Measurements from ENCODE around the gene KNOP1.
"Not testable (repeated sequence)": the region's sequence is repeated elsewhere in the genome, so short reads cannot be mapped to it uniquely, and the experiment has no call there.

Gene KNOP1

GRCh38 chr16:19679281-19679680 lies 38.7 kb downstream of the KNOP1 start:
- not testable (repeated sequence) for DNase-seq

- no peak for DNase-seq
Measured at GRCh38 chr16:19678804-19679203, 39.2 kb downstream of the KNOP1 start.

GRCh38 chr16:19677402-19677801 lies 40.6 kb downstream of the KNOP1 start:
- no peak for DNase-seq

- DNase-seq: no peak
Measured at GRCh38 chr16:19674485-19674884, 43.5 kb downstream of the KNOP1 start.

GRCh38 chr16:19672378-19672777 lies 45.6 kb downstream of the KNOP1 start:
- DNase-seq: no peak

GRCh38 chr16:19666477-19666876 lies 51.5 kb downstream of the KNOP1 start:
- DNase-seq: no peak

GRCh38 chr16:19665313-19665712 lies 52.7 kb downstream of the KNOP1 start:
- not testable (repeated sequence) for DNase-seq

GRCh38 chr16:19664166-19664565 lies 53.9 kb downstream of the KNOP1 start:
- no peak for DNase-seq

- no peak for DNase-seq
Measured at GRCh38 chr16:19662351-19662750, 55.7 kb downstream of the KNOP1 start.

GRCh38 chr16:19660432-19660831 lies 57.6 kb downstream of the KNOP1 start:
- no peak for DNase-seq

GRCh38 chr16:19659554-19659953 lies 58.5 kb downstream of the KNOP1 start:
- DNase-seq: no peak

- no peak for DNase-seq
Measured at GRCh38 chr16:19657831-19658230, 60.2 kb downstream of the KNOP1 start.

GRCh38 chr16:19655242-19655777 lies 62.7 kb downstream of the KNOP1 start:
- no peak for DNase-seq

GRCh38 chr16:19654147-19654546 lies 63.9 kb downstream of the KNOP1 start:
- no peak for DNase-seq
